Neural cell (in vitro differentiated cells): ENCODE results near the gene C1RL. TPM values are rescaled to one million over a fixed set of nuclear protein-coding genes. Genes with fewer than 3 reads are reported as not detected.

Experiments used
- H2AFZ ChIP-seq: fragments of 200-600, 300-800 bp; sonication (generic), shearing (Covaris generic); 2 replicates; pipeline ENCODE4 v1.6.0; 2014; ENCODE audit warnings: low read depth, mild to moderate bottlenecking, antibody characterized with exemption, low read length, moderate library complexity
- H3F3A ChIP-seq: fragments of 200-600 bp; shearing (Covaris generic); 2 replicates; pipeline ENCODE4 v1.6.1; 2016; ENCODE audit warnings: mild to moderate bottlenecking, moderate library complexity, mixed read lengths, antibody characterized with exemption, low read length; ENCODE audit not compliant: insufficient read depth, poor library complexity, severe bottlenecking
- H3K27ac ChIP-seq: fragments of 200-600, 300-800 bp; sonication (generic), shearing (Covaris generic); 2 replicates; pipeline ENCODE4 v1.5.1; 2014; ENCODE audit warnings: mild to moderate bottlenecking, low read length, moderate library complexity
- H3K27me3 ChIP-seq: fragments of 300-800, 200-600 bp; sonication (generic), shearing (Covaris generic); 2 replicates; pipeline ENCODE4 v1.6.0; 2014; ENCODE audit warnings: mild to moderate bottlenecking, low read depth, low read length, moderate library complexity; ENCODE audit not compliant: insufficient read depth
- H3K36me3 ChIP-seq: fragments of 300-800, 200-600 bp; sonication (generic), shearing (Covaris generic); 2 replicates; pipeline ENCODE4 v1.5.1; 2014; ENCODE audit warnings: mild to moderate bottlenecking, antibody characterized with exemption, low read length, moderate library complexity; ENCODE audit not compliant: insufficient read depth
- H3K4me2 ChIP-seq: fragments of 300-800, 200-600 bp; sonication (generic), shearing (Covaris generic); 2 replicates; pipeline ENCODE4 v1.6.0; 2014; ENCODE audit warnings: mild to moderate bottlenecking, low read length
- H3K4me3 ChIP-seq: fragments of 300-800, 200-600 bp; sonication (generic), shearing (Covaris generic); 2 replicates; pipeline ENCODE4 v1.5.1; 2014; ENCODE audit warnings: mild to moderate bottlenecking, low read length, moderate library complexity
- H3K79me2 ChIP-seq: fragments of 200-600 bp; shearing (Covaris generic); replicated peaks from 2 replicates; pipeline ENCODE4 v1.6.0; 2014; ENCODE audit warnings: mild to moderate bottlenecking, low read length, moderate library complexity; ENCODE audit not compliant: insufficient read depth
- H3K9ac ChIP-seq: fragments of 300-800, 200-600 bp; sonication (generic), shearing (Covaris generic); 2 replicates; pipeline ENCODE4 v1.6.1; 2016; ENCODE audit warnings: mild to moderate bottlenecking, low read length, mixed read lengths
- H3K9me2 ChIP-seq: fragments of 200-600 bp; shearing (Covaris generic); 2 replicates; pipeline ENCODE4 v1.6.1; 2016; ENCODE audit warnings: mild to moderate bottlenecking, low read length, mixed read lengths; ENCODE audit not compliant: insufficient read depth
- H3K9me3 ChIP-seq: fragments of 200-600, 300-800 bp; sonication (generic), shearing (Covaris generic); 2 replicates; pipeline ENCODE4 v1.6.1; 2016; ENCODE audit warnings: mild to moderate bottlenecking, mixed run types, low read length, moderate library complexity, mixed read lengths
- H4K20me1 ChIP-seq: fragments of 200-600 bp; shearing (Covaris generic); 2 replicates; pipeline ENCODE4 v1.6.1; 2016; ENCODE audit warnings: mild to moderate bottlenecking, mixed run types; ENCODE audit not compliant: insufficient read depth
- CTCF ChIP-seq: fragments of 450-650 bp; IDR thresholded peaks from 2 replicates; pipeline ENCODE4 v1.5.1; 2014; ENCODE audit warnings: antibody characterized with exemption, mild to moderate bottlenecking, moderate library complexity; ENCODE audit not compliant: poor library complexity, severe bottlenecking
- EP300 ChIP-seq: fragments of 450-650 bp; conservative IDR thresholded peaks from 2 replicates; pipeline ENCODE4 v1.6.1; 2014; ENCODE audit warnings: antibody characterized with exemption, mild to moderate bottlenecking, moderate library complexity; ENCODE audit not compliant: poor library complexity, severe bottlenecking
- EZH2 ChIP-seq: fragments of 200-600, 300-800 bp; shearing (Covaris generic), sonication (generic); IDR thresholded peaks from 2 replicates; pipeline ENCODE4 v1.6.1; 2014; ENCODE audit warnings: antibody characterized with exemption, low read length, borderline replicate concordance, mild to moderate bottlenecking; ENCODE audit not compliant: insufficient read depth, poor library complexity, severe bottlenecking
- MXI1 ChIP-seq: fragments of 450-650 bp; conservative IDR thresholded peaks from 2 replicates; pipeline ENCODE4 v1.6.1; 2014; ENCODE audit warnings: antibody characterized with exemption, mild to moderate bottlenecking; ENCODE audit not compliant: poor library complexity, severe bottlenecking
- POLR2AphosphoS5 ChIP-seq: IDR thresholded peaks from 2 replicates; pipeline ENCODE4 v1.6.1; 2012
- RAD21 ChIP-seq: fragments of 450-650 bp; conservative IDR thresholded peaks from 2 replicates; pipeline ENCODE4 v1.6.1; 2014; ENCODE audit warnings: antibody characterized with exemption, mild to moderate bottlenecking, moderate library complexity
- REST ChIP-seq: IDR thresholded peaks from 2 replicates; pipeline ENCODE4 v1.6.1; 2012; ENCODE audit warnings: borderline replicate concordance
- SMC3 ChIP-seq: fragments of 450-650 bp; conservative IDR thresholded peaks from 2 replicates; pipeline ENCODE4 v1.6.1; 2014; ENCODE audit warnings: antibody characterized with exemption, mild to moderate bottlenecking, moderate library complexity; ENCODE audit not compliant: poor library complexity
- TAF1 ChIP-seq: IDR thresholded peaks from 2 replicates; pipeline ENCODE4 v1.6.1; 2012; ENCODE audit warnings: low read depth
- polyA plus RNA-seq: library from polyadenylated mRNA; depleted of rRNA; stranded (reverse); fragments of >200 nt; gene quantifications from 2 replicates; pipeline ENCODE4 v1.2.3, GENCODE V29; 2014

The C1RL gene
- polyA plus RNA-seq, 1 donor from 2014 or later = 2.8 TPM

GRCh38 chr12:7157391-7157790, 48.4 kb upstream of the C1RL start (continued):
- TF ChIP-seq EZH2 (no peak), MXI1 (no peak), EP300 (no peak)

GRCh38 chr12:7156259-7157197, 47.5 kb upstream of the C1RL start:
- Histone ChIP-seq H3K4me2 (no peak overlapping the region), H3K9me2 (no peaks in the 10 kb centered on the region), H3K4me3 (no peak overlapping the region), H3K9me3 (no peaks in the 10 kb centered on the region), H2AFZ (no peak overlapping the region), H4K20me1 (no peaks in the 10 kb centered on the region), H3F3A (no peaks in the 10 kb centered on the region), H3K36me3 (peaks cover 14% of the 10 kb centered on the region), H3K9ac (no peak overlapping the region), H3K79me2 (no peaks in the 10 kb centered on the region), H3K27ac (no peak overlapping the region), H3K27me3 (no peaks in the 10 kb centered on the region)
- TF ChIP-seq TAF1 (no peak), EZH2 (no peak), EP300 (no peak), MXI1 (no peak), SMC3 (no peak), REST (no peak), RAD21 (no peak), POLR2AphosphoS5 (no peak), CTCF (no peak)

- no peak for TF ChIP-seq TAF1
- no peaks in the 10 kb centered on the region for H3K9me2 ChIP-seq
- no peaks in the 10 kb centered on the region for H3K27me3 ChIP-seq
- H4K20me1 ChIP-seq = no peaks in the 10 kb centered on the region
- no peaks in the 10 kb centered on the region for H3K79me2 ChIP-seq
- peaks cover 14% of the 10 kb centered on the region for H3K36me3 ChIP-seq
- H3K9me3 ChIP-seq = no peaks in the 10 kb centered on the region
- H3K27ac ChIP-seq = no peak overlapping the region
- no peak overlapping the region for H2AFZ ChIP-seq
- no peak overlapping the region for H3K9ac ChIP-seq
- no peak overlapping the region for H3K4me3 ChIP-seq
- no peaks in the 10 kb centered on the region for H3F3A ChIP-seq
- H3K4me2 ChIP-seq = no peak overlapping the region
Observed at GRCh38 chr12:7155471-7156034, 46.5 kb upstream of the C1RL start.
